Muscle layer of duodenum (tissue), 2 donors: ENCODE measurements around the gene FAM114A1.
"Not testable (repeated sequence)": the region's sequence is repeated elsewhere in the genome, so short reads cannot be mapped to it uniquely, and the experiment has no call there.

Experiments used
- H3K27ac ChIP-seq: one replicate; pipeline ENCODE4 v1.7.0; 2013; ENCODE audit warnings: mild to moderate bottlenecking, low read length
- H3K27me3 ChIP-seq: one replicate; pipeline ENCODE4 v1.7.0; 2013; ENCODE audit warnings: low read depth, mild to moderate bottlenecking, control low read depth, low read length
- H3K36me3 ChIP-seq, 2 donors: one replicate each; pipeline ENCODE4 v1.7.0; 2013; ENCODE audit warnings: low read length in 2 of 2, control low read depth in 1 of 2, mild to moderate bottlenecking in 1 of 2; ENCODE audit not compliant: insufficient read depth in 2 of 2, control insufficient read depth in 1 of 2
- H3K4me1 ChIP-seq, 2 donors: one replicate each; pipeline ENCODE4 v1.7.0; 2013; ENCODE audit warnings: low read length in 2 of 2, mild to moderate bottlenecking in 2 of 2, control low read depth in 1 of 2, moderate library complexity in 1 of 2; ENCODE audit not compliant: insufficient read depth in 2 of 2, control insufficient read depth in 1 of 2
- H3K4me3 ChIP-seq, 2 donors: one replicate each; pipeline ENCODE4 v1.7.0; 2013; ENCODE audit warnings: low read length in 2 of 2, low read depth in 1 of 2, mild to moderate bottlenecking in 1 of 2
- H3K9me3 ChIP-seq, 2 donors: one replicate each; pipeline ENCODE4 v1.7.0; 2013; ENCODE audit warnings: low read length in 2 of 2, control low read depth in 1 of 2, mild to moderate bottlenecking in 1 of 2; ENCODE audit not compliant: control insufficient read depth in 1 of 2
- donor health status: healthy.

FAM114A1 gene

GRCh38 chr4:38905652-38906385 lies 38.2 kb downstream of the FAM114A1 start:
- Histone ChIP-seq H3K27ac (peak overlapping the region; percentile 22), H3K36me3 (peaks cover 38 to 45% of the 10 kb centered on the region in 2 donors), H3K4me3 (no peak overlapping the region), H3K27me3 (no peaks in the 10 kb centered on the region), H3K9me3 (no peaks in the 10 kb centered on the region), H3K4me1 (peaks cover 0 to 24% of the 10 kb centered on the region in 2 donors)

DNA sequence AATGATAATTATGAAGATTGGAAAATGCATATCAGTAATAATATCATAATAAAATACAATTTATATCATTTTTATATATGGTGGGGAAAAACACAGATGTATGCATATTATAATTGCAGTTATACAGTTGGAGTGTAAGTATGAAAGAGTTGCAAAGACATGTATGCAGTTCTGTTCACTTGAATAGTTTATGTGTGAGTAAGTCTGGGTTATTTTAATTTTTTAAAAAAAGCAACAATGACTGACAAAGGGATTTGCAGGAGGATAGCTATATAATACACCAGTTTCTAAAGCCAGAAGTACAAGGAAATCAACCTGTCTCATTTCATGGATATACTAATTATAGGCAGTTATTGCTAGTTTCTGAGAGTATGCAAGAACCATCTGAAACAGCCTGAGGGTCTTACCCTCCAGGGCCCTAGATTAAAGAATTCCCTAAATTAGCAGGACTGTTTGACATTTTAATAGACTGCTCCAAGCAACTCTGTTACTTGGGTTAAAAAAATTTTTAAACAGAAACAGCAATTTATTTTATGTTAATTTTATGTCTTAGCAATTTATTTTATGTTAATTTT lies 40.2 kb downstream of the FAM114A1 start:
- Histone ChIP-seq H3K9me3 (no peaks in the 10 kb centered on the region), H3K4me1 (peaks cover 0 to 24% of the 10 kb centered on the region in 2 donors), H3K36me3 (peaks cover 36 to 55% of the 10 kb centered on the region in 2 donors), H3K27me3 (no peaks in the 10 kb centered on the region), H3K4me3 (no peak overlapping the region), H3K27ac (no peak overlapping the region)

DNA sequence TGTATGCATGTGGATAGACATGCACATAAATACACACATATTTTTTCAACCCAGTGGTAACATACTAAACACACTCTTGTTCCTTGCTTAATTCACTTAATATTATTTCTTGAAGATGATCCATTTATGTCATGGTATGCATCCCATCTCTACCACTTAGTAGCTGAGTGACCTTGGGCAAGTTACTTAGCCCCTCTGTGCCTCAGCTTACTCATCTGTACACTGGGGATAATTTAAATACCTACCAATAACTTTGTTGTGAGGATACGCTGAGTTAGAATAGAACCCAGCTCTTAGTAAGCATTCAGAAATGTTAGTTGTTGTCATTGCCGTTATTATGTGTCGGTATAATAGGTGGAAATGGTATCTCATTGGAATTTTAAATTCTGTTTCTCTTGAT lies 41.4 kb downstream of the FAM114A1 start:
- H3K27ac ChIP-seq = no peak overlapping the region
- H3K4me3 ChIP-seq = no peak overlapping the region
- no peaks in the 10 kb centered on the region for H3K27me3 ChIP-seq
- H3K9me3 ChIP-seq = no peaks in the 10 kb centered on the region
- H3K4me1 ChIP-seq = peaks cover 0 to 13% of the 10 kb centered on the region in 2 donors
- H3K36me3 ChIP-seq = peaks cover 36 to 50% of the 10 kb centered on the region in 2 donors

DNA sequence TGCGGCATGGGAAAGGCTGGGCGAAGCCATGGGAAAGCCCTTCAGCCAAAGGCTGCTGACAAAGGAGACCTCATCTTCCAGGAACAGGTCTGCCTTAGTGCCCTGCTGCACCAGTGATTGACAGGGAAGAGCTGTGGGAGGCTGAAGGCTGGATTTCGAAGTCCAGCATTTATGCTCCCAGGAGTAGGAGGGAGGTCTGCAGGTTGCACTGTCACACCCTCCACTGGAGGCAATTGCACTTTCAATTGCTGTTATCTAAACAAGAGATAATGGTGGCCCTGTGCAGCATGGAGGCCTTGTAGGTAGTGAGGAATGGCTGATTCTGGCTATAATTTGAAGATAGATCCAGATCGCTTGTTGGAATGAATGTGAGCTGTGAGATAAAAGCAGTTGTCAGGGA lies 43.7 kb downstream of the FAM114A1 start:
- Histone ChIP-seq H3K4me3 (no peak overlapping the region), H3K9me3 (no peaks in the 10 kb centered on the region), H3K36me3 (peaks cover 53 to 57% of the 10 kb centered on the region in 2 donors), H3K4me1 (no peaks in the 10 kb centered on the region), H3K27me3 (no peaks in the 10 kb centered on the region), H3K27ac (no peak overlapping the region)

DNA sequence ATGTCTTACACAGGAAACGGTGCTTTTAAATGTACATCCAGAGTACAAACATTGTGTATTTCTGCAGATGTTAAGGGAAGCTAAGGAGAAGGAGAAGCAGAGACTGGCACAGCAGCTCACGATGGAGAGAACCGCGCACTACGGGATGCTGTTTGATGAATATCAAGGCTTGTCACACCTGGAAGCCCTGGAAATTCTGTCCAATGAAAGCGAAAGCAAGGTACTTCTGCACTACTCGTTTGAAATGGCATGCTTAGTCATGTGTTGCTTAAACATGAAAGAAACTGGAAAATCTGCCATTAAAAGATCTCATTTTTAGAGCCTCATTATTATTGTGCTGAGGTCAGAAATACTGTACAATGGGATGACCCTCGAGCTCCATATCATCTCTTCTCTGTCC lies 47.2 kb downstream of the FAM114A1 start:
- Histone ChIP-seq H3K36me3 (peaks cover 49 to 51% of the 10 kb centered on the region in 2 donors), H3K27me3 (no peaks in the 10 kb centered on the region), H3K9me3 (no peaks in the 10 kb centered on the region), H3K4me3 (no peak overlapping the region), H3K4me1 (no peaks in the 10 kb centered on the region), H3K27ac (no peak overlapping the region)

GRCh38 chr4:38916267-38916666 lies 48.7 kb downstream of the FAM114A1 start:
- peaks cover 41 to 47% of the 10 kb centered on the region in 2 donors for H3K36me3 ChIP-seq
- H3K27me3 ChIP-seq, H3K4me1 ChIP-seq, H3K4me3 ChIP-seq, H3K27ac ChIP-seq, H3K9me3 ChIP-seq: not testable (repeated sequence)

DNA sequence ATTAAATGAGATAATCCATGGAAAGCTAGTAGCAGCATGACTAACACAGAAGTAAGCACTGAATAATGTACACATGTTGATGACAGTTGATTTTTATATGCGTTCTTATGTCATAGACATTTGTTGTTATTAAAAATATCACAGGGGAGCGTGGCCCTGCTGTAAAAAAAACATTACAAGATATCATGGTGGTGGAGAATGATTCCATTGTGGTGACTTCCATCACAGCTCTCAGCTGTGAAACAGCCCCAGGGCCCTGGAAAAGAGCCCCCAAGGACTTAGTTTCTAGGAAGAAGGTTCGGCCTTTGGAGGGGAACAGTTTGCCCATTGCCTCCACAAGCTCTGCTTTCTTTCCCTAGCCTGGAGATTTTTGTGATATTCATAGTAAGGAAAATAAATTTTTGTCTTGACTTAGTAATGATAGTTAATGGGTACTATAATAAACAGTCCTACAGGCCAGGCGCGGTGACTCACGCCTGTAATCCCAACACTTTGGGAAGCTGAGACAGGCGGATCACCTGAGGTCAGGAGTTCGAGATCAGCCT lies 49.9 kb downstream of the FAM114A1 start:
- H3K4me3 ChIP-seq = no peak overlapping the region
- H3K36me3 ChIP-seq = peaks cover 41 to 42% of the 10 kb centered on the region in 2 donors
- H3K4me1 ChIP-seq = peaks cover 0 to 9% of the 10 kb centered on the region in 2 donors
- H3K27me3 ChIP-seq = no peaks in the 10 kb centered on the region
- no peaks in the 10 kb centered on the region for H3K9me3 ChIP-seq
- H3K27ac ChIP-seq = no peak overlapping the region

DNA sequence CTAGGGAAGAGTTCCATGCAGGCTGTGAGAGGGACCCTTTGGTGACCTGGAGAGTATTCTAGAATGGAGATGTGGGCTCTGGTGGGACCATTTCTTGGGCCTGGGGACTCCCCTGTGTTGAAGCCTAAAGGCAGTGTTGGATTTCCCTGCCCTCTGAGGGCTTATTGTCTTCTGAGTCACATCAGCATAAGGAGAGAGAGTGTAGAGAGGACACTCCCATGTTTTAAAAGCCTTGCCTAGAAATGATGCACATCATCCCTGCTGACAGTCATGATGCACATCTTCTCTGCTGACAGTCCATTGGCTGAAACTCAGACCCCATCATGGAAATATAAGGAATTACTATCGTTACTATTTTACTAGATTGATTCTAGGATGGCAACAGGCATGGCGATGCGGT lies 51.9 kb downstream of the FAM114A1 start:
- H3K4me1 ChIP-seq = peaks cover 0 to 14% of the 10 kb centered on the region in 2 donors
- H3K27ac ChIP-seq = no peak overlapping the region
- no peak overlapping the region for H3K4me3 ChIP-seq
- no peaks in the 10 kb centered on the region for H3K27me3 ChIP-seq
- no peaks in the 10 kb centered on the region for H3K9me3 ChIP-seq
- peaks cover 42 to 51% of the 10 kb centered on the region in 2 donors for H3K36me3 ChIP-seq

DNA sequence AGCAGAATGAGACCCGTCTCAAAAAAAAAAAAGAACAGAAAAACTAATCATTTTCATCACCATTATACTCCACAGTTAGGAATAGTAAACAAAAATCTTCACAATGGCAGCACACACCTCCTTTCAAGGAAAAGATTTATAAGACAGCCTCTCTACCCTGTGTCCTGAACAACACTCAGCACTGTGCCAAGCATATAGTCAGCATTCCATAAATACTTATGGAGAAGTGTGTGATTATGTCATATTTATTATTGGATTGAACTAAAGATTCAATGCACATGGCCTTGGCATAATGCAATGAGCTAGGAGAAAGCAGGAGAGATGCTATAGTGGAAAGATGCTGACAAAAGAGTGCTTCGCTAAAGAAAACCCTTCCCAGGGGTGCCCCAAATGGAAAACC lies 52.6 kb downstream of the FAM114A1 start:
- peaks cover 0 to 14% of the 10 kb centered on the region in 2 donors for H3K4me1 ChIP-seq
- peaks cover 36 to 50% of the 10 kb centered on the region in 2 donors for H3K36me3 ChIP-seq
- no peaks in the 10 kb centered on the region for H3K9me3 ChIP-seq
- H3K27me3 ChIP-seq = no peaks in the 10 kb centered on the region
- H3K27ac ChIP-seq = no peak overlapping the region
- H3K4me3 ChIP-seq = no peak overlapping the region

- no peaks in the 10 kb centered on the region for H3K9me3 ChIP-seq
- H3K27ac ChIP-seq = no peak overlapping the region
- H3K4me1 ChIP-seq = peaks cover 0 to 14% of the 10 kb centered on the region in 2 donors
- no peak overlapping the region for H3K4me3 ChIP-seq
- H3K36me3 ChIP-seq = peaks cover 31 to 45% of the 10 kb centered on the region in 2 donors
- no peaks in the 10 kb centered on the region for H3K27me3 ChIP-seq
Measured at GRCh38 chr4:38920677-38921076, 53.1 kb downstream of the FAM114A1 start.

- Histone ChIP-seq H3K9me3 (no peaks in the 10 kb centered on the region), H3K27me3 (no peaks in the 10 kb centered on the region), H3K36me3 (peaks cover 27 to 40% of the 10 kb centered on the region in 2 donors), H3K4me3 (no peak overlapping the region), H3K27ac (no peak overlapping the region), H3K4me1 (peaks cover 0 to 14% of the 10 kb centered on the region in 2 donors)
Measured at GRCh38 chr4:38921151-38921550, 53.5 kb downstream of the FAM114A1 start.
